GM18873 (cell line): ENCODE results near the gene MED13L.
"Not testable (repeated sequence)": the region's sequence is repeated elsewhere in the genome, so short reads cannot be mapped to it uniquely, and the experiment has no call there.

Source experiments
- ATAC-seq: cut with Tn5 transposase; IDR thresholded peaks from one replicate; pipeline ENCODE4 v1.9.1; 2021; ENCODE audit warnings: mild to moderate bottlenecking, moderate library complexity, moderate number of reproducible peaks; ENCODE audit not compliant: unreplicated experiment, low FRiP score

Gene MED13L

DNA sequence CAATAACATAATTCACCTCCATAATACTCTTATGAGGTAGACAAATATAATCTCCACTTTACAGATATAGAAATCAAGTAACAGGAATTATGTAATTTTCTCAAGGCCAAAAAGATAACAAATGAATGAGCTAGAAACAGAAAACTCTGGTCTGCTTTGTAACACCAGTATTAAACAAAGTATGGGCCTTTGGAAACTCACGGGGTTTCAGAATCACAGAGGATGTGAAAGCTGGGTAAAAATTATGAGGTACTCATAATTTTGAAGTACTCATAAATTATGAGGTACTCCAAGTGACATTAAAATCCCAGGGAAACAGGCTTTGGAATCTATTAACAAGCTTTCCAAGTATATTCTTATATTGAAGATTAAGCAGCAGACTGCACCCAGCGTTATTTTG lies 140.2 kb downstream of the MED13L start:
- no peak for ATAC-seq

DNA sequence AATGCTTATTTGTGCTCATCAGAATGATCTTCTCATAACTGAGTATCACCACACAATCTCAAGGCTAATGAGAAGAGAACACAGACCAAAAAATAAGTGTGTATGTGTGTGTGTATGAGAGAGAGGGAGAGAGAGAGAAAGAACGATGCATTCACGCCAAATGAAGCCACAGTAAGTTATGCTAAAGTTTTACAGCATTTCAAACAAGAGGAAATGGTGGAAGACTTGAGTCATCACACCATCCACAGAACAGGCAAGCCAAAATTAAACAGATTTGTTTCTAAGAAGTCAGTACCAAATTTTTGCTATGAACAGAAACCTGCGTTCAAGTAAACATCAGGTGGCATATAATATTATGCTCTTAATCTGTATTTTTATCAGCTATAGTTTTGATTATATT lies 141.2 kb downstream of the MED13L start:
- no peak for ATAC-seq

DNA sequence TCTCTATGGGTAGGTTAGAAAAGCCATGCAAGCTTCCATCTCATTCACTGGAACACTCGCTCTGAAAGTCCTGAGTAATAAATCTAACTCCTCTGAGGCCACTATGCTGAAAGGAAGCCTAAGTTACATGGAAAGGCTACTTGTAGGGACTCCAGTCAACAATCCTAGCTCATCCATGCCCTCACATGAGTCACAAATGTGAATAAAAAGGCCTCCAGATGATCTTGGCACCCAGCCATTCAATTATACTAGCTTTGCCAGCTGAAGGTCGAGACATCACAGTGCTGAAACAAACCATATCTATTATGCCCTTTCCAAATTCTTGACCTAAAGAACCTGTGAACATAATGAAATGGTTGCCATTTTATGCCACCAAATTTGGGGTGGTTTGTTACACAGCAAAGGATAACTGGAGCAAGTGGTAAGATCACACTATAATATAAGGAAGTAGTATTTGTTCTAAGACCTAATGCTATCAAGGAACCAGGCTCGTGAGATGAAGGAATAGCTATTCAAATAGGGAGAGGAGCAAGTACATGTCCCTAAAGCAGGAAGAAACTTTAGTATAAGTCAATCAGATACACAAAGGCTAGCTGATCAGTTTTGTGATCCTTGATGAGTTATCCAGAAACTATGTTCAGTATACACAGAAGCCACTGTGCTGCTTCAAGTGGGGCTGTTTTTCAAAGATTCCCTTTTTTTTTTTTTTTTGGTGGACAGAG lies 142.1 kb downstream of the MED13L start:
- ATAC-seq, result no peak

DNA sequence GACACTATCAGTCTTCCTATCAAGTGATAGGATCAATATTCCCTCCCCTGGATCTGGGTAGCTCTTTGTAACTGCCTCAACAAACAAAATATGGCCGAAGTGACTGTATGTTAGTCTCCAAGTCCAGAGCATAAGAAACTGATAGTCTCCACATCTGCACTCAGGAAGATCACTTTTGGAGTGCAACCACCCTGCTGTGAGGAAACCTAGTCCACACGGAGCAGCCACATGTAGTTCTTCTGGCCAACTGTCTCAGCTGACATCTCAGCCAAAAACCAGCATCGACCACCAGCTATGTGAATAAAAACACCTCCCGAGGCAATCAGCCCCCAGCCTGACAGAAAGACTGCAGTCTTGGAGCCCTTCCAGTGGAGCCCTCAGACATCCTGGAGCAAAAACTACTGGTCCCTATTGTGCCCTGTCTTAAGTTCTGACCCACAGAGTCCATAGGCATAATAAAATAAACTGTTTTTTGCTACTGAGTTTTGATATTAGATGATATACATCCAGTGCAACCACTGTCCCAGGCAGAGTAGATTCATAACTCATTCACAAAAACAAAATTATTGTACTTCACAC lies 143.8 kb downstream of the MED13L start:
- ATAC-seq, result no peak

DNA sequence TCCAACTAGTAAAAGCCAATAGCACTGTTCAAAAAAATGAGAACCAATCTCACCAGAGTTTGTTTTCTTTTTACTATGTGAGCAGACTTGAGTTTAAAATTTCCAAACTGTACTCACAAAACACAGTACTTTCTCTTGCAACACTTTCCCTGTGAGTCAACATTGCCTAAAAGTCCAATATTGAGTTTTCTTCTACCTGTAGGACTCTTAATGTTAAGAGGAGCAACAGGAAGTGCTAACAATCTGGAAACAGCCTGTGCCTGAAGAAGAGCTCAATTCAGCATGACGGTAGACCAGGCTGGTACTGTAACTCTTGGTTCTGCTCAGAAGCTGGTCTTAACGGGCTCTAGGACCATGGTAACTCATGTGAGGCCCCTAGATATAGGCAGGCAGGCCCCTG lies 144.3 kb downstream of the MED13L start:
- no peak for ATAC-seq

DNA sequence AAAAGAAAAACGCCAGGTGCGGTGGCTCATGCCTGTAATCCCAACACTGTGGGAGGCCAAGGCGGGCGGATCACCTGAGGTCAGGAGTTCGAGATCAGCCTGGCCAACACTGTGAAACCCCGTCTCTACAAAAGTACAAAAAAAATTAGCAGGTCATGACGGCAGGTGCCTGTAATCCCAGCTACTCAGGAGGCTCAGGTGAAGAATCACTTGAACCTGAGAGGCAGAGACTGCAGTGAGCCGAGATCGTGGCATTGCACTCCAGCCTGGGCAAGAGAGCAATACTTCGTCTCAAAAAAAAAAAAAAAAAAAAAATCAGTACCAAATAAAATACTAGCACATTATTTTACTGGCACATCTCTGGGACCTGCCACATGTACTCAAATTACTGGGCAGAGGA lies 145.5 kb downstream of the MED13L start:
- ATAC-seq, result not testable (repeated sequence)

DNA sequence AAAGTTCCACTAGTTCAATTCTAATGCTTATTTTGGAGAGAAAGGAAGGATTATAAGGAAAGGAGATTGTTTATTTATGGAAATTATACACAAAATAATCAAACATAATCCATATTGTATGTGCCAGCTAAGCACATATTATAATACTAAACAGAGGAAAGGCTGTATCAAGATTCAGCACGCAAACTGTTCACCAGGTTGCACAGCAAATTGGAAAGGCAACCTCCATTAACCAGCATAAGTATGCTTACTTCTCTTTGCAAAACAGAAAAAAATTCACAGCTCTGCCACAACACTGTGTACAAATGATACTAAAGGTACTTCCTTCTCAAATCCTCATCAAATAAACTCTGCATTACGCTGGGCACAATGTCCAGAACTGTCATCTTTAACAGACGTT lies 146.3 kb downstream of the MED13L start:
- no peak for ATAC-seq

DNA sequence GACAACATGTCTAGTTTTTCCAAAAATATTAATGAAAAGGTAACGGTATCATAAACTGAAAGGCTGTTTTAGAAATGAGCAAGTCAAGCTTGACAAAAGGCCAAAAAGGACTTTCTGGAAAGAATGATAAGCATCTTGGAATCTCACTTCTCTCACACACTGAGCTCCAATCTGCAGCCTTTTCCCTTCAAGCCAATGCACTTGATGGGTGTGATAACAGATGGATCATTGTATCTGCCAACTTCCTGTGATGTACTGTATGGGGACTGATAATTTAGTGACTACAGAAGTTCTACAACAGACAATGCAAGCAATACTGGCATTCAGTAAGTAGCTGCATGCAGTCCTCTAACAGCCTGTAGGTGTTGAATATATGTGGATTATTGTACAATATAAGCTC lies 147.1 kb downstream of the MED13L start:
- ATAC-seq, result no peak

DNA sequence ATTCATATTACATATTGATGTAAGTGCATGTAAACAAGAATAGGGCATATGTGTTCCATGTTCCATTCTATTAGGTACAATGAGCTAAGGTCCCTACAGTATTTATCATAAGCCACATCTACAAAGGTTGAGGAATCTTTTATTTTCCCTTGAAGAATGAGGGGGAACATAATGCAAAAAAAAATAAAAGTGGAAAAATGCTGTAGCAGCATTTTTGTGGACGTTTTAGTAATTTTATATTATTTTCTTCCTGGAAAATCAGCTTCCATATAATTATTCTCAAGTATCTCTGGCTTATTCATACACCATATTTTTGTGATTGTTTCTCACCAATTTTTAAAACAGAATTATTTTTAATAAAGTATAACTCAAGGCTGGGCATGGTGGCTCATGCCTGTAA lies 148.7 kb downstream of the MED13L start:
- ATAC-seq, result no peak

DNA sequence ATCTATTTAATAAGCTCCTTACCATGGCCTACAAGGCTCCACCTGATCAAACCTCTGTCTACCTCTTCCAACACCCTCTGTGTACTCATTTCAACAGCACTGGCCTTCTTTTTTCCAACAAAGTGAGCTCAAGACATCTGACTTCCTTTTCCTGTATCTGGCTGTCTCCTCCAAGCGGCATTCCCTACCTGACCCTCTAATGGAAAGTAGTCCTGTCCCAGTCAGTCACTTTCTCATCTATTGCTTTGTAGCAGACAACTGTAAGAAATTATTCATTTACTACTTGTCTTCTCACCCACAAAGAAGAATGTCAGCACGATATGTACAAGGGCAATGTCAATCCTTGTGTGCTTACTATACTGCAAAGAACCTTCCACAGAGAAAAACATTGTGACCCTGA lies 149.6 kb downstream of the MED13L start:
- no peak for ATAC-seq

DNA sequence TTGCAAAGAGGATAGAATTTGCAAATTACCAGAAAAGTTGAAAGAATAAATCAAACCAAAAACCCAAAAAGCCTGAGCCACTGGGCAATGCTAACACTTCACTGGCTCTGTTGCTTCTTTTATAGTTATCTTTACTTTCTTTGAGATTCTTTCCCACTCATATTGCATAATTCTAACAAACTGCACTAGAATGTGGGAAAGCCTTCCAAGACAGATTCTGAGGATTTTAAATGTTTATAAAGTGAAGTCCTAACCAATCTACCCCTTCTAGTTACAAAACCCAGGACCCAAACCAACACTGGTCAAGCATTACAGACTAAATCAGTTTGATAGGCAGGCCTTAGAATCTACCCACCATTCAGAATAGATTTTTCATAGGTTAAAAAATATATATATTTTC lies 150.9 kb downstream of the MED13L start:
- ATAC-seq, result no peak

DNA sequence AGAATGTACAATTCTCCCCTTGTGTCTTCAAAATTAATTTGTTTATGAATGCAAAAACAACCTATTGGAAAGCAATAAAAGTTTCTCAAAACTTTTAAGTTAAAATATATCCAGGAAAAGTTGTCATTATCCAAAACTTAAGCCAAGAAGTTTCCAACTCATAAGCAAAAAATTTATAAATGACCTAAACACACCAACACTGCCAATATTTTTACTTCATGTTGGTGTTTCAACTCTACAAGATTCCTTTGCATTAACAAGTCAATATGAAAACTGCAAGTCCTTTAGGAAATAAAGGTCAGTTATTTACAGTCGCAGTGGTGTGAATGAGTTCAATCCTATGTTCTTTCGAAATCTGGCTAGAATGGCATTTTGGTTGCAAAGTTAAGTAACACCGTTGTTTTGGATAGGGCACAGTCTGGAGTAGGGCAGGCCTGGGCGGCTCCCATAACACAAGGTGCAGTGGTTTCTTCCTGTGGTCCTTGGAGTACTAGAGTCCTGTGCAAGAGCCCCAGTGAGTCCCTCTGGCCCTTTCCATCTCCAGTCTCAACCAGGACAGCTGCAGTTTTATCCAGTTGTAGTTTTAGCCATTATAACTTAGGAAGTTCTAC lies 151.4 kb downstream of the MED13L start:
- ATAC-seq, result no peak

DNA sequence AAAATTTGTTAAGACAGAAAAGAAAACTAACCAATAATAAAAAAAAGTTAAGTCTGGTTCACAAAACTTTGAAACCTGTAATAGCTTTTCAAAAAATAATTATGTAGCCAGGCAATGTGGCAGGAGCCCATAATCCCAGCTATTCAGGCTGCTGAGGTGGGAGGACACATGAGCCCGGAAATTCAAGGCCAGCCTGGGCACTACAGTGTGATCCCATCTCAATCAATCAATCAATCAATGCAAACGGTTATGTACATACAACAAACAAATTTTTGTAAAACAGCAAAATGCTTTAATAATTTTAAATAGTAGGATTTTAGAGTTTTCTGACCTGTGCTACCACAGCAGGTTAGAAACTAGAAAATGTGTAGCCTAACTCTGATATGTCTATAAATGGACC lies 152.4 kb downstream of the MED13L start:
- no peak for ATAC-seq

DNA sequence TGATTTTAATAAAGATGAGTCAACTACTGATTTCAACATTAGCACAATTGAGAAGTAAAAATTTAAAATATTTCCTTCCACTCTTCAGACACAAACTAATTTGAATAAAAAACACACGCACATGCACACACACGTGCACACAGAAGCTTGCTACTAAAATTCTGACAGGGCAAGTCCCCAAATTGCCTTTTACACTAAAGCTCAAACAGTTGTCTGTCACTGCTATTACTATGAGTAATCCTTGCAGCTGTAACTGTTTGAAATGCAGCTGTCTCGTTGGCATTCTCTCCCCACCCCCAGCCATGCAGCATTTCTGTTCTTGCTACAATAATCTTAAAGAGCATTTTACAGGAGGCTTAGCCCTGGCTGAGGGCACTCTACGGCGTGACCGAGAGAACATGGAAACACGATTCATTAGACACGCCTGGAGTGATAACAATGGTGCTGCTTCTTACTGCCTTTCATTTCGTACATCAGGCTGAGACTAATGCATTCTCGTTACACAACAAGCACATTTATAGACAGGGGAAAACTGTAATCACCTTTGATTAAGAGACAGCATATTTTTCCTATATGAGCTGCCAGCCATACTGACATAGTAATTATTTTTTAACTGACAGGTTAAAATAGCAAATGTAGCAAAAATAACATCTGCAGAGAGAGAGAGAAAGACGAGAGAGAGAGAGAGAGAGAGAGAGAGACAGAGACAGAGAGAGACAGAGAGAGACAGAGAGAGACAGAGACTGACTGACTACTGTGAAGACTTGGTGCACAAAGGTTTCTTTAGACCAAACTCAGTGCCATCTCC lies 153.8 kb downstream of the MED13L start:
- ATAC-seq, result no peak

DNA sequence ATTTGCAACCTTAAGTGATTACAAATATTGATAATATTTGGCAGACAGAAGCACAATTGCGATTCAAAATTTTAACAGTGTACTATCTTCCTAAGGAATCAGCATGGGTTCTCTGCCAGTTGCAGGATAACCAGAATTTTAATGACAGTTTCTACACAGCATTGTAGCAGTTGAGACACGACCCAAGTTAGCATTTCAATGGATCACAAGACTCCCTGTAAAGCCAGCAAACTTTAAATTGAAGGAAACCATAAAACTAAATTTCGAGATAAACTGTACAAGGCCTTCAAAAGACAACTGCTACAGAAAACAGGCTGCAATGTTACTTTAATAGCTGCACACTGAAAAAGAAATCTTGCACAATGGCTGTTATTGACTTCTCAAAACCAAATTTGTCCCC lies 154.9 kb downstream of the MED13L start:
- ATAC-seq, result no peak

DNA sequence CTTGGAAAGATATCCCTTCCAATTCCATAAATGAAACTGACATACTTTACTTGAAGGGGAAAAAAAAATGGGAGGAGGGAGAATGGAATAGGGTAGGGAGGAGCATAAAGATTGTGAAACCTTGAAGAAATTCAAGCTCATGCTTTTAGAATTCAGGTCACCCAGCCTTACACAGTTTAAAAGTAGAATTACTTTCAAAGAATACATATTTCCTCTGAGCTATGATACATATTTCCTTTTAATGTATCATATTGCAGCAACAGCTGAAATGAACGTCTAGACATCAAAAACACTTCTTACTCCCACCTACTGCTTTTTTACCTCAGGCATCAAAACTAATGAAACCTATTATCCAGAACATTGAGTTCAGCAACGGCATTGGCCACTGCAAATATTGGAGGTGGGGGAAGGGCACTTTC lies 156.0 kb downstream of the MED13L start:
- no peak for ATAC-seq

DNA sequence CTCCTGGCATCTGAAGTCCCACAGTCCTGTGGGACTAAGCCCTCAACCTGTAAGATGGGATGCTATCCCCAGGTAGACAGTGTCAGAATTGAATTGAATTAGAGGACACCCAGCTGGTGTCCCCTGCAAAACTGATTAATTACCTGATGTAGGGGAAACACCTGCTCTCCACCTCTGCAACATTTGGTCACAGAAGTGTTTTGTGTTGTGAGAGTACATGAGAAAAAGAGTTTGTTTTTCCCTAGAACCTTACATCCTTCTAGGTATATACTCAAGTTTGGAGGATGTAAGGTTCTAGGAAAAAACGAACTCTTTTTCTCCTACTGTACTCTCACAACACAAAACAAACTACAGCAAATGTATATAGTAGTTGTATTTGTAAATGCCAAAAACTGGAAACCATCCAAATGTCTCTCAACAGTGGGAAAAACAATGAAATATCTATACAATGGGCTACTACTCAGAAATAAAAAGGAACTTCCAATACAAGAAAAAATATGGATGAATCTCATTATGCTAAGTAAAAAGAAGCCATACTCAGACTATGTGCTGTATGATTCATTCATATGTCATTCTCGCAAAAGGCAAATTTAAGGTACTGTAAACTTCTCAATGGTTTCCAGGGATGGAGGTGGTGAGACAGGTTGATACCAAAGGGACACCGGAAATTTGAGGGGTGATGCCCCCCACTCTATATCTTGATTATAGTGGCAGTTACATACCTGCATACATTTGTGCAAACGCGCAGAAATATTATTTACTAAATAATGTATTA lies 160.7 kb downstream of the MED13L start:
- ATAC-seq, result no peak

DNA sequence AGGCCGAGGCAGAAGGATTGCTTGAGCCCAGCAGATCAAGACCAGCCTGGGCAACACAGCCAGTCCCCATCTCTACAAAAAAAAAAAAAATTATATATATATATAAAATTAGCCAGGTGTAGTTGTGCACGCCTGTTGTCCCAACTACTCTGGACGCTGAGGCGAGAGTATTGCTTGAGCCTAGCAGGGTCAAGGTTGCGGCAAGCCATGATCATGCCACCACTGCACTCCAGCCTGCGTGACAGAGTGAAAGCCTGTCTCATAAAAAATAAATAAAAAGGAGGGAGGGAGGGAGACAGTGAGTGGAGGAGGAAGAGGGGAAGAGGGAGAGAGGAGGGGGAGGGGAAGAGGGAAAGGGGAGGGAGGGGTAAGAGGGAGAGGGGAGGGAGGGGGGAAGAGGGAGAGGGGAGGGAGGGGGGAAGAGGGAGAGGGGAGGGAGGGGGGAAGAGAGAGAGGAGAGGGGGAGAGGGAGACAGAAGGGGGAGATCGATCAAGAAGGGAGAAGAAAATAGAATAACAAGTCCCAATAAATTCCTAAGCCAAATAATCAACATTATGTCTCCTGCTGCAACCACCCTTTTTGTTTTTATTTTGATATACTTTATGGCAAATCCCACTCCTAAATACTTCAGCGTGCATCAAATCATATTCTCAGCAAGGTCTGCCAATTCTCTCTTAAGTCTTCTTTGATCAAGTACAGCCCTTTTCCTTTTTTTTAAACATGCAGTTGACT lies 163.9 kb downstream of the MED13L start:
- ATAC-seq, result no peak

DNA sequence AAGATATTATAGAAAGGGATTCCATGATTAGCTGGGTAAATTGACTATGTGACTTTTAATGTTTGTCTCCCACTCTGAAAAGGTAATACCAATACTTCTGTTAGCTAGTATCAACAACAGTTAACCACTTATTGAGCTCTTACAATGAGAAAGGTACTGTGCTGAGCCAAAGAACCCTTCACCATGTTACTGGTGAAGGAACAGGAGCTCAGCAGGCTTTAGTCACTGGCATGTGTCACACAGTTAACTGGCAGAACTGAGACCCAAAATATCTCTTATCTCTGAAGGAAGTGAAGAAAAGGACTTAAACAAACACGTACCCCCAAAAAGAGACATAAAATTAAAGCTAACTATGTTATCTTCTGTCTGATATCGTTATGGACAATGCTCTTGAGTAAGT lies 170.6 kb downstream of the MED13L start:
- no peak for ATAC-seq
